PC-3 (cell line): Measurements from ENCODE around the gene ADSS1.

ENCODE experiments used
- CTCF ChIP-seq: fragments of 300-600 bp; sonication (generic); conservative IDR thresholded peaks from 2 replicates; pipeline ENCODE4 v1.5.1; 2017; ENCODE audit warnings: antibody characterized with exemption, low read depth, mild to moderate bottlenecking, low read length
- EZH2 ChIP-seq: fragments of 300-600 bp; sonication (generic); IDR thresholded peaks from one replicate; pipeline ENCODE4 v1.6.1; 2017; ENCODE audit warnings: antibody characterized with exemption, mild to moderate bottlenecking, low read length; ENCODE audit not compliant: unreplicated experiment

GRCh38 chr14:104789752-104790743 is 66.0 kb downstream of the ADSS1 start:
- no peak for TF ChIP-seq EZH2
- no peak for TF ChIP-seq CTCF
